Measurements from ENCODE around the gene DNAH8.
"Not testable (repeated sequence)": the region's sequence is repeated elsewhere in the genome, so short reads cannot be mapped to it uniquely, and the experiment has no call there.

The DNAH8 gene

GRCh38 chr6:38715016-38715689, at the start of gene DNAH8:
DNAH8 (plus strand) TSS chr6:38715311; CDS start chr6:38722810, 7,499 bp downstream.
- no peak for DNase-seq (ENCODE audit: low spot score)

- DNase-seq (ENCODE audit: low spot score): peak; percentile 83
These were observed 43.1 kb upstream of the DNAH8 start for GRCh38 chr6:38671885-38672467.

- no peak for DNase-seq (ENCODE audit: low spot score)
These were observed 41.5 kb upstream of the DNAH8 start for GRCh38 chr6:38673397-38674165.

GRCh38 chr6:38676236-38676973, 38.7 kb upstream of the DNAH8 start:
- DNase-seq (ENCODE audit: low spot score): no peak

GRCh38 chr6:38676974-38677544, 38.1 kb upstream of the DNAH8 start:
- DNase-seq (ENCODE audit: low spot score): no peak

- DNase-seq (ENCODE audit: low spot score): no peak
These were observed 36.8 kb upstream of the DNAH8 start for GRCh38 chr6:38678178-38678760.

GRCh38 chr6:38679668-38680067, 35.4 kb upstream of the DNAH8 start:
- no peak for DNase-seq (ENCODE audit: low spot score)

GRCh38 chr6:38681850-38682249, 33.3 kb upstream of the DNAH8 start:
- DNase-seq (ENCODE audit: low spot score): no peak

GRCh38 chr6:38684237-38684636, 30.9 kb upstream of the DNAH8 start:
- DNase-seq (ENCODE audit: low spot score): no peak

GRCh38 chr6:38684904-38685303, 30.2 kb upstream of the DNAH8 start:
- no peak for DNase-seq (ENCODE audit: low spot score)

GRCh38 chr6:38686270-38687042, 28.7 kb upstream of the DNAH8 start:
- no peak for DNase-seq (ENCODE audit: low spot score)

- DNase-seq (ENCODE audit: low spot score): no peak
These were observed 28.1 kb upstream of the DNAH8 start for GRCh38 chr6:38687043-38687353.

GRCh38 chr6:38687549-38687948, 27.6 kb upstream of the DNAH8 start:
- no peak for DNase-seq (ENCODE audit: low spot score)

- no peak for DNase-seq (ENCODE audit: low spot score)
These were observed 26.5 kb upstream of the DNAH8 start for GRCh38 chr6:38688579-38689087.

GRCh38 chr6:38695227-38695900, 19.7 kb upstream of the DNAH8 start:
- DNase-seq (ENCODE audit: low spot score): no peak

- DNase-seq (ENCODE audit: low spot score): no peak
These were observed 19.2 kb upstream of the DNAH8 start for GRCh38 chr6:38695933-38696332.

GRCh38 chr6:38696345-38696744, 18.8 kb upstream of the DNAH8 start:
- no peak for DNase-seq (ENCODE audit: low spot score)

GRCh38 chr6:38697846-38698245, 17.3 kb upstream of the DNAH8 start:
- no peak for DNase-seq (ENCODE audit: low spot score)

GRCh38 chr6:38699702-38700101, 15.4 kb upstream of the DNAH8 start:
- DNase-seq (ENCODE audit: low spot score): not testable (repeated sequence)

- no peak for DNase-seq (ENCODE audit: low spot score)
These were observed 13.6 kb upstream of the DNAH8 start for GRCh38 chr6:38701551-38701950.

Measured in AG08395 (cell line).